Tibial nerve (tissue), 4 donors: Measurements from ENCODE around the gene IFI27L2.

Source experiments
- CTCF ChIP-seq, 5 experiments: fragments of 200-600 bp in 3 of 5; fragments of 450-650 bp in 2 of 5; sonication (generic) in 3 of 5; IDR thresholded peaks; one replicate each; pipeline ENCODE4 v1.5.1; 2016 to 2019; ENCODE audit warnings: antibody characterized with exemption in 5 of 5, mild to moderate bottlenecking in 3 of 5, moderate library complexity in 2 of 5
- EP300 ChIP-seq, 2 donors: sonication (generic); formaldehyde crosslinking; IDR thresholded peaks; one replicate each; pipeline ENCODE4 v1.6.1; 2017; ENCODE audit warnings: antibody characterized with exemption in 2 of 2, mild to moderate bottlenecking in 1 of 2

- TF ChIP-seq CTCF (IDR thresholded peaks at IDR 0.05) (no peak), EP300 (IDR thresholded peaks at IDR 0.05) (no peak)
Measured at GRCh38 chr14:94143239-94143638, 13.8 kb upstream of the IFI27L2 start.
